Activated CD8-positive, alpha-beta memory T cell treated with anti-CD3 and anti-CD28 coated beads, Interleukin-2, amount 10 ng/mL, durations not matched to agents 7 days and 5 days (primary cell): ENCODE results near the gene NUDT19. TPM values are rescaled to one million over a fixed set of nuclear protein-coding genes. Genes with fewer than 3 reads are reported as not detected.
A peak's percentile ranks its signal among the peaks of the same experiment; 100 is the strongest.
"Not testable (repeated sequence)": the region's sequence is repeated elsewhere in the genome, so short reads cannot be mapped to it uniquely, and the experiment has no call there.

ENCODE experiments used
- ATAC-seq: fragments of 150-1000 bp; cut with Tn5 transposase; one replicate; pipeline ENCODE4 v1.10.0; 2021; ENCODE audit warnings: moderate library complexity
- CTCF ChIA-PET: fragments of 350-600 bp; sonication (Branson Sonifier 250); formaldehyde crosslinking; loops from one replicate; lab custom pipeline; 2021; ENCODE audit warnings: antibody characterized with exemption; lab: Charles Lee
- DNase-seq: peaks from one replicate; pipeline ENCODE4 v3.0.0-alpha.2; 2020
- H3K27ac Mint-ChIP-seq: one replicate; pipeline ENCODE4 v1.8.0; 2021; ENCODE audit warnings: mild to moderate bottlenecking, mixed read lengths
- H3K27me3 Mint-ChIP-seq: one replicate; pipeline ENCODE4 v1.8.0; 2021; ENCODE audit warnings: mixed read lengths
- H3K36me3 Mint-ChIP-seq: one replicate; pipeline ENCODE4 v1.8.0; 2021; ENCODE audit warnings: mild to moderate bottlenecking, mixed read lengths
- H3K4me1 Mint-ChIP-seq: one replicate; pipeline ENCODE4 v1.8.0; 2021; ENCODE audit warnings: mixed read lengths
- H3K4me3 Mint-ChIP-seq: one replicate; pipeline ENCODE4 v1.8.0; 2021; ENCODE audit warnings: mild to moderate bottlenecking, moderate library complexity, mixed read lengths
- H3K9me3 Mint-ChIP-seq: one replicate; pipeline ENCODE4 v1.8.0; 2022; ENCODE audit warnings: low read depth, mixed read lengths
- total RNA-seq, 2 experiments: library from RNA; stranded (reverse); gene quantifications; one replicate each; pipeline ENCODE4 v1.2.3, GENCODE V29; 2021

Gene NUDT19
- total RNA-seq: 10 to 100 TPM; 13.0 to 18.1 TPM

DNA sequence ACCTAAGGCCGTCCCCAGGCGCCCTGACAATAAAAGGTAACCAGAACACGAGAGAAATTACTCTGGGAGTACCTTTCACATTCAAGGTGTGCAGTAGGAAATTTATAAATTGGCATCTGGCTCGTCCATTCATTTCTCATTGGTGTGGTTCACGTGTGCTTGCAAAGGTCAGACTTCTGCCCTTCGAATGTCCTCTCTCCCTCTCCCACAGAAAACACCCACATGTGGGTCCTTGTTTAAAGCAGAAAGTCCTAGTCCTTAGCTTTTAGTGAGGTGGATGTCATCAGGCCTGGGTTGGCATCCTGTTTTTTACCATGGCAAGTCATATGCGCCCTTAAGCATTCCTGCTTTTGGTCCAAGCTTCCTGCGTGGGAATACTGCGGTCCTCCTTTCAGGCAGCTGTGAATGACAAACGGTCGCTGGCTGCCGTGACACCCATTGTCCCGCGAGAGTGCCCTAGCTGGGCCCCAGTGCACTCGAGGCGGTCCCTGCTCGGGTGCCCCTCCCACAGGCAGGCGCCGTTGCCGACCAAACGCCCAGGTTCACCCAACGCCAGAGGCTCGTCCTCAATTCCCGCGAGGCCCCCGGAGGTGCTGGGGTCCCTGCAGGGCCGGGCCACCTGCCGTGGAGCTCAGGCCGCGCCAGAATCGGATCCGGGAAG lies at the start of gene NUDT19:
TSS of gene NUDT19 (plus strand) at position 531 of the 661 bp plus-strand sequence. CDS start 140 bp downstream, outside the sequence.
- no peaks in the 10 kb centered on the region for H3K27me3 Mint-ChIP-seq
- H3K27ac Mint-ChIP-seq: peak within 1 kb of the TSS; percentile 87
- CTCF ChIA-PET: interaction anchor here (0.7 to 0.8 kb wide), 2 partner anchors 12 to 386 kb away, joined by 3 read pairs; no protein-coding TSS in a partner anchor
- ATAC-seq: peak; percentile 85
- DNase-seq: peak; percentile 92
- H3K9me3 Mint-ChIP-seq: peaks cover 3% of the 10 kb centered on the region
- H3K4me3 Mint-ChIP-seq: peak within 1 kb of the TSS; percentile 80
- H3K36me3 Mint-ChIP-seq: peaks cover 35% of the 10 kb centered on the region
- peaks cover 53% of the 10 kb centered on the region for H3K4me1 Mint-ChIP-seq

DNA sequence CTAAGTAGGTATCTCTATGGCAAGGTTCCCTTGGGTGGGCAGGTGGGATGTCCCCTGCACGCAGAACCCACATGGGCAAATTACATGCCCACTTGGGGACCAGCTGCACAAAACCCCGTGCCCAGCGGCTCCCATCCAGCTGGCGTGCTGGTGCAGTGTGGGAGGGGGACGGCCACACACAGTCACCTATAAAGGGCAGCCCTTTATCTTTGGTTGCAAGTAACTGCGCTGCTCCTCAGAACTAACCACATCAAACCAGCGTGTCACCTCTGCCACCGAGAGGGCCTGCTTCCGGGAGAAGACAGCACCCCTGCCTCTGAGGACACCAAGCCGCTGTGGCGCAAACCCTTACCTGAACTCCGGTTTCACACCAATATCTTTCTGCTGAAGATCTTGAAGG lies 48.9 kb upstream of the NUDT19 start:
- Mint-ChIP-seq H3K4me1 (peaks cover 42% of the 10 kb centered on the region), H3K4me3 (no peak overlapping the region), H3K9me3 (no peaks in the 10 kb centered on the region), H3K36me3 (peaks cover 57% of the 10 kb centered on the region), H3K27me3 (no peaks in the 10 kb centered on the region), H3K27ac (peak overlapping the region; percentile 75)
- ATAC-seq (peak; percentile 71), DNase-seq (peak; percentile 80)
- CTCF ChIA-PET: no interaction called here

DNA sequence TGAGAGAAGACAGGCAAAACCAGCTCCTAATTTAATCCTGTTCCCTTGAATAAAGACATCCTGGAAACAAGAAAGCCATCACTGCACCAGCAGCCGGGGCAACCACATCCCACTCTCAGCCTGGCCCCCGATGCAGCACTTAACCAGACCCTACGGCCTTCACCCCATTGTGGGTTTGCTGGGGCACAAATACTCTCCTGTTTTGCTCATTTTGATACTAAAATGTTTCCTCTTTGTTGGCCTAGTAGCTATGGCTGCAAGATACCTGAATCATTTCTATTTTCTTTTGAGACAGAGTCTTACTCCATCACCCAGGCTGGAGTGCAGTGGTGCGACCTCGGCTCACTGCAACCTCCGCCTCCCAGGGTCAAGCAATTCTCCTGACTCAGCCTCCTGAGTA lies 45.1 kb upstream of the NUDT19 start:
- Mint-ChIP-seq H3K9me3 (no peaks in the 10 kb centered on the region), H3K4me1 (peaks cover 49% of the 10 kb centered on the region), H3K27ac (peak overlapping the region; percentile 80), H3K27me3 (no peaks in the 10 kb centered on the region), H3K4me3 (peak overlapping the region; percentile 42), H3K36me3 (peaks cover 46% of the 10 kb centered on the region)
- peak; percentile 67 for ATAC-seq
- DNase-seq: peak; percentile 82
- CTCF ChIA-PET: interaction anchor here (1.1 to 1.9 kb wide), 2 partner anchors 22 to 46 kb away, joined by 3 to 5 read pairs; no protein-coding TSS in a partner anchor

DNA sequence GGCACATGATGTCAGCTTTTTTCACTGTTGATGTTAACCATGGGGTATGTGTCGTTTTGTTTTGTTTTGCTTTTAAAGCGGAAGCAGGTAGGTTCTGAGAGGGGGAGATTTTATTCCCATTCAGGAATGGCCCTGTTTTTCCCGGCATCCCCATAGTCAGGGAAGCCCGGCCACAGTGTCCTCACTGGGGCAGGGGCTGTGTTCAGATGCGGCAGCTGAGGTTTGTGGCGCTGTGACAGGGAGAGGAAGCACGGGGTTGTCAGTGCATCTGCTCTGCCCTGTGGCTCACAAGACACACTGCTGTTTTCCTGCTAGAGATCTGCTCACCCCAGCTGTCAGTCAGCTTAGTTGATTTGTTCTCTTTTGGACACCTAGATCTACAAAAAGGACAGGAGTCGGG lies 44.3 kb upstream of the NUDT19 start:
- Mint-ChIP-seq H3K4me3 (no peak overlapping the region), H3K9me3 (no peaks in the 10 kb centered on the region), H3K27me3 (no peaks in the 10 kb centered on the region), H3K36me3 (peaks cover 41% of the 10 kb centered on the region), H3K4me1 (peaks cover 44% of the 10 kb centered on the region), H3K27ac (peak overlapping the region; percentile 80)
- ATAC-seq (peak; percentile 40), DNase-seq (peak; percentile 59)
- CTCF ChIA-PET: interaction anchor here (1.1 to 1.9 kb wide), 2 partner anchors 21 to 47 kb away, joined by 3 to 5 read pairs; no protein-coding TSS in a partner anchor

DNA sequence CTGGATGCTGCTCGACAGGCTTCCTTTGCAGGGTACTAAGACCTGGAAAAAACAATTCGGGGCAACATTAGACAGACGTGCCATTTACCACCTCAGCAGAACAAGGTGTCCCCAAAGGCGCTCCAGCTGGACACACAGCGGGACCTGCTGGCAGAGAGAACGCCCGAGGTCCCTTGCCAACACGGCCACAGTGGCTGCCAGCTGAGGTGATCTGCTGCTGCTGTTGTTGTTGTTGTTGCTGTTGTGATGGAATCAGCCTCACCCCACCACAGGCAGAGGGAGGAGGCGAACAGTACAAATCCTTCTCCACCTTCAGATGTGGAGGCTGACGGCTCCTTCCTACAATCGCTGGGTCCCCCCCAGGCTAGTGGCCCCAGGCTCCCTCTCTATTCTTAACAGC lies 41.9 kb upstream of the NUDT19 start:
- Mint-ChIP-seq H3K27ac (no peak overlapping the region), H3K4me3 (no peak overlapping the region), H3K4me1 (peaks cover 25% of the 10 kb centered on the region), H3K9me3 (no peaks in the 10 kb centered on the region), H3K27me3 (no peaks in the 10 kb centered on the region), H3K36me3 (peaks cover 25% of the 10 kb centered on the region)
- DNase-seq: no peak
- CTCF ChIA-PET: no interaction called here
- ATAC-seq: no peak

DNA sequence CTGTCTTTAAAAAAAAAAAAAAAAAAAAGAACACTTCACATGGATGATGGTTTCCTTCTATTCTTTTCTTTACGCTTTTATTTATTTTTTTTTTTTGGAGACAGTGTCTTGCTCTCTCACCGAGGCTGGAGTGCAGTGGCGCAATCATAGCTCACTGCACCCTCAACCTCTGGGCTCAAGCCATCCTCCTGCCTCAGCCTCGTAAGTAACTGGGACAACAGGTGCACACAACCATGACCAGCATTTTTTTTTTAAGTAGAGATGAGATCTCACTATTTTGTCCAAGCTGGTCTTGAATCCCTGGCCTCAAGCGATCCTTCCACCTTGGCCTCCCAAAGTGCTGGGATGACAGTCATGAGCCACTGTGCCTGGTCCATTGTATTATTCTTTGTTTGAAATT lies 41.0 kb upstream of the NUDT19 start:
- Mint-ChIP-seq H3K9me3 (no peaks in the 10 kb centered on the region), H3K36me3 (peaks cover 25% of the 10 kb centered on the region), H3K4me3 (no peak overlapping the region), H3K4me1 (peaks cover 25% of the 10 kb centered on the region), H3K27ac (no peak overlapping the region), H3K27me3 (no peaks in the 10 kb centered on the region)
- no peak for ATAC-seq
- no peak for DNase-seq
- CTCF ChIA-PET: interaction anchor here (0.6 kb wide), 1 partner anchor 508 kb away, joined by 3 read pairs; no protein-coding TSS in a partner anchor

DNA sequence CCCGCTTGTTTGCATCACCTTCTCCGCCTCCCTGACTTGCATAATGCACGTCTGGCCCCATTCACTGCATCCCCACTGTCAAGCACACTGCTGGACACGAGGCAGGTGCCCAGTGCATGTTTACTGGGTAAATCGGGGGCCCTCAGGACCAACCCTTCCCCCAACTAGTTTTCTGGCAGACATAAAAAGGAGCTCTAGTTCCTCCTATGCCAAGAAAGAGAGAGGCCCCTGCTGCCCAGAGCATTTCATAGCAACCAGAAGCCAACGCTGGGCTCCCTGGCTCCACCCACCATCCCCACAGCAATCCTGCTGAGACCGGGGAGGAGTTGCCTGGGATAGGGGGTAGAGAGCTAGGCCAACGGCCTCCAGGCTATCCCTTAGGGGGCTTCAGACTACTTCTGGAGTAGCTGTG lies 39.9 kb upstream of the NUDT19 start:
- peaks cover 17% of the 10 kb centered on the region for H3K4me1 Mint-ChIP-seq
- ATAC-seq (no peak), DNase-seq (no peak)
- H3K4me3 Mint-ChIP-seq: no peak overlapping the region
- H3K27ac Mint-ChIP-seq: no peak overlapping the region
- no peaks in the 10 kb centered on the region for H3K9me3 Mint-ChIP-seq
- no peaks in the 10 kb centered on the region for H3K27me3 Mint-ChIP-seq
- CTCF ChIA-PET: no interaction called here
- peaks cover 21% of the 10 kb centered on the region for H3K36me3 Mint-ChIP-seq

DNA sequence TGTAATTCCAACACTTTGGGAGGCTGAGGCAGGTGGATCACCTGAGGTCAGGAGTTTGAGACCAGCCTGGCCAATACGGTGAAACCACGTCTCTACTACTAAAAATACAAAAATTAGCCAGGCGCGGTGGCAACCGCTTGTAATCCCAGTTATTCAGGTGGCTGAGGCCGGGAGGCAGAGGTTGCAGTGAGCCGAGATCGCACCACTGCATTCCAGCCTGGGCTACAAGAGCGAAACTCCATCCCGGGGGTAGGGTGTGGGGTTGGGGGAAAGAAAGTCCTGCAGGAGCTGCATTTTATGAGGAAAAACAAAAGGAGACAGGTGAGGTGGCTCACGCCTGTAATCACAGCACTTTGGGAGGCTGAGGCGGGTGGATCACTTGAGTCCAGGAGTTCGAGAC lies 39.3 kb upstream of the NUDT19 start:
- ATAC-seq, CTCF ChIA-PET, H3K27me3 Mint-ChIP-seq, H3K9me3 Mint-ChIP-seq, H3K27ac Mint-ChIP-seq, DNase-seq, H3K4me3 Mint-ChIP-seq: not testable (repeated sequence)
- Mint-ChIP-seq H3K36me3 (peaks cover 16% of the 10 kb centered on the region), H3K4me1 (peaks cover 11% of the 10 kb centered on the region)

DNA sequence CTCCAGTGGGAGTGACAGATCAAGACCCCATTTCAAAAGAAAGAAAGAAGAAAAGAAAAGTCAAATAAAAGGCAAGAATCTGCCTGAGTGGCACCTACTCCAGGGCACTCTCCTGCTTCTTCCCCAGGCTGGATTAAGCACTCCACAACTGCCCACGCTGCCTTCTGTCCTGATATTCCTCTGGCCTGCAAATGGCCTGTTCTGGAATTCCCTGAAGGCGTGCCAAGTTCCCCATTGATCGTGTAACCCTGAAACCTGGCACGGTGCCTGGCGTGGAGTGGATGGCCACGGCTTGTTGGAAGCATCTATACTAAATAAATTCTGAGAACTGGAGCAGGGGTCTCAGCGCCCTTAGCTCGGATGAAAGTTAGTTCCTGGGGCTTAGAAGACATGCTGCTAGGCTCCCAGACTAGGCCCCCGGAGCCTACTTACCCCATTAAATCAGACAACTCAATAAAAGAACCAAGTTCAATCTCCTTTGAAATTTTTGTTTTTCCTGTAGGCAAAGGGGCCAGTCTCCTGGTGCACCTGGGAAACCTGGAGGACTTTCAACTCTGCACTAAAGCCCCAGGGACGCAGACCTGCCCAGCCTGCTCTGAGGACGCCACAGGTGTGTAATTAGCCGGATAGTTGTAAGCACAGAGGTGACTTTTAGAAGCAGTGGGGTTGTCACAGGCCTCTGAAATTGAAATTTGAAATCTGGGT lies 38.6 kb upstream of the NUDT19 start:
- no peaks in the 10 kb centered on the region for H3K27me3 Mint-ChIP-seq
- no peak overlapping the region for H3K4me3 Mint-ChIP-seq
- H3K9me3 Mint-ChIP-seq: no peaks in the 10 kb centered on the region
- H3K4me1 Mint-ChIP-seq: peaks cover 4% of the 10 kb centered on the region
- H3K27ac Mint-ChIP-seq: no peak overlapping the region
- CTCF ChIA-PET: no interaction called here
- DNase-seq (no peak), ATAC-seq (no peak)
- peaks cover 14% of the 10 kb centered on the region for H3K36me3 Mint-ChIP-seq

DNA sequence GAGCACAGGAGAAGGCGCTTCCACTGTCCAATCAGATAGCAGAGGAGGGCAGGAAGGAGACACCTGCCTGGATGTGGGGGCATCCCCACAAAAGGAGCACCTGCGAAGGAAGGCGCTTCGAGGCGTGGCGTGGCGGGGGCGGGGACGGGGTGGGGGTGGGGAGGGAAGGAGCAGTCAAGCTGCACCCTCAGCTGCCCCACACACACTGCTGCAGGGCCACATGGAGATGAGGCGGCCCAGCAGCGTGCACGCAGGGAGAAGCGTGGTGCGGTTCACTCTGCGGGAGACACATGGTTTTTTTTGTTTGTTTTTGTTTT lies 38.1 kb upstream of the NUDT19 start:
- CTCF ChIA-PET: no interaction called here

DNA sequence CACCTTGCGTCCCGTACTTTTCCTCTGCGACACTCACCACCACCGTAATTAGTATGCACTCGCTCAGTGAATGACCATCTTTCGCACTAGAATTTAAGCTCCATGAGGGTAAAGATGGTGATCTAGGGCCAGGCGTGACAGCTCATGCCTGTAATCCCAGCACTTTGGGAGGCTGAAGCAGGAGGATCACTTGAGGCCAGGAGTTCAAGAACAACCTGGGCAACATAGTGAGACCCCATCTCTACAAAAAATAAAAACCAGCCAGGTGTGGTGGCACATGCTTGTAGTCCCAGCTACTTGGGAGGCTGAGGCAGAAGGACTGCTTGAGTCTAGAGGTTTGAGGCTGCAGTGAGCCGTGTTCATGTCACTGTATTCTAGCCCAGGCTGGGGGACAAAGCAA lies 35.2 kb upstream of the NUDT19 start:
- H3K27me3 Mint-ChIP-seq, DNase-seq, H3K36me3 Mint-ChIP-seq, H3K9me3 Mint-ChIP-seq, H3K4me1 Mint-ChIP-seq, H3K4me3 Mint-ChIP-seq, ATAC-seq, H3K27ac Mint-ChIP-seq: not testable (repeated sequence)
- CTCF ChIA-PET: interaction anchor here (0.6 kb wide), 1 partner anchor 53 kb away, joined by 3 read pairs; no protein-coding TSS in a partner anchor

More for the DNA sequence above, 38.1 kb upstream of the NUDT19 start:
- peaks cover 11% of the 10 kb centered on the region for H3K36me3 Mint-ChIP-seq
- ATAC-seq (no peak), DNase-seq (no peak)
- H3K4me1 Mint-ChIP-seq: no peaks in the 10 kb centered on the region
- no peaks in the 10 kb centered on the region for H3K9me3 Mint-ChIP-seq
- H3K27me3 Mint-ChIP-seq: no peaks in the 10 kb centered on the region
- no peak overlapping the region for H3K4me3 Mint-ChIP-seq
- no peak overlapping the region for H3K27ac Mint-ChIP-seq

DNA sequence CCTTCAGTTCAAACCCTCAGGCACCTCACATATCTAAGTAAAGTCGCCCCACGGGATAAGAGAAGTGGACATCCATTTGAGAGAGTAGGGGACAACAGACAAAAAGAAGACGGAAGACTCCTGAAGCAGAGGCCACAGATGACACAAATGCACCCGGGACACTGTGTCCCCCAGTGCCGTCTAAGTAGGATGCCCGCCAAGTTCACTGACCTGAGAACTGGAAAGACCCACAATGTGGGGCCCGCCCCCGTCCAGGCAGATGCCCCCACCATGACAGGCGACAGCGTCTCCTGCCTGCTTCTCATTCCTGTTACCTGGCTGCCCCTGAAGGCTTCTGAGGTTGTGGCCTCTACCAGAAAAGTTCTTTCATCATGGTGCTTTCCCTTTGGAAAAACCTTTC lies 33.5 kb upstream of the NUDT19 start:
- no peaks in the 10 kb centered on the region for H3K27me3 Mint-ChIP-seq

DNA sequence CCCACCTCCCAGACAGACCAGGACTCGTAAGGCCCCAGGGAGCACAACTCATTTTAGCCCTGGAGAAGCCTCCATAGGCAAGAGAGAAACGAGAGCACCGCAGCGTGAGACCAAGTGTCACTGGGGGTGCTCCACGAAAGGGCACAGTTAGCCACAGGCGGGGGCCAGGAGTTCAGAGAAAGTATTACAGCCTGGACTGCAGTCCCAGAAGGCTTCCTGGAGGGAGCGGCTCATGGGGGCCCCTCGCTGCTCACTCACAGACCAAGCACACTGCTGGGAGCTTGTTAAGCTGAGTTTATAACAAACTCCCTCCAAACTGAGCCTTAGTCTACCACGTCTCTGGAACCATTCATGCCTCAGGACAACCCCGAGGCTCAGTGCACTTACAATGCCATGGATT lies 33.1 kb upstream of the NUDT19 start:
- no peak overlapping the region for H3K27ac Mint-ChIP-seq
- CTCF ChIA-PET: no interaction called here
- peaks cover 3% of the 10 kb centered on the region for H3K4me1 Mint-ChIP-seq
- H3K36me3 Mint-ChIP-seq: peaks cover 1% of the 10 kb centered on the region
- no peak for DNase-seq
- no peaks in the 10 kb centered on the region for H3K9me3 Mint-ChIP-seq
- no peak for ATAC-seq
- no peak overlapping the region for H3K4me3 Mint-ChIP-seq
- no peaks in the 10 kb centered on the region for H3K27me3 Mint-ChIP-seq

More for the DNA sequence above, 33.5 kb upstream of the NUDT19 start:
- no peaks in the 10 kb centered on the region for H3K9me3 Mint-ChIP-seq
- H3K36me3 Mint-ChIP-seq: peaks cover 1% of the 10 kb centered on the region
- H3K4me1 Mint-ChIP-seq: peaks cover 1% of the 10 kb centered on the region
- no peak overlapping the region for H3K27ac Mint-ChIP-seq
- DNase-seq (no peak), ATAC-seq (no peak)
- CTCF ChIA-PET: interaction anchor here (0.6 kb wide), 1 partner anchor 135 kb away, joined by 3 read pairs; no protein-coding TSS in a partner anchor
- H3K4me3 Mint-ChIP-seq: no peak overlapping the region

DNA sequence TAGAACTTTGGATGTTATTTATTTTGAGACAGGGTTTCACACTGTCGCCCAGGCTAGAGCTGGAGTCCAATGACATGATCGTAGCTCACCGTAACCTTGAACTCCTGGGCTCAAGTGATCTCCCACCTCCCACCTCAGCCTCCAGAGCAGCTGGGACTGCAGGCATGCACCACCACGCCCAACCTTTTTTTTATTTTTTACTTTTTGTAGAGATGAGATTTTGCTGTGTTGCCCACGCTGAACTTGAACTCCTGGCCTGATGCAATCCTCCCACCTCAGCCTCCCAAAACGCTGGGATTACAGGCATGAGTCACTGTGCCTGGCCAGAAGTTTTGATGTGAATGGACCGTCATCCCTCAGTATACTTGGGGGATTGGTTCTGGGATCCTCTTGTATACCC lies 30.3 kb upstream of the NUDT19 start:
- ATAC-seq (no peak), DNase-seq (no peak)
- no peak overlapping the region for H3K4me3 Mint-ChIP-seq
- peaks cover 3% of the 10 kb centered on the region for H3K4me1 Mint-ChIP-seq
- H3K27me3 Mint-ChIP-seq: no peaks in the 10 kb centered on the region
- H3K9me3 Mint-ChIP-seq: no peaks in the 10 kb centered on the region
- CTCF ChIA-PET: no interaction called here
- peaks cover 4% of the 10 kb centered on the region for H3K36me3 Mint-ChIP-seq
- no peak overlapping the region for H3K27ac Mint-ChIP-seq
